HCT116 (cell line): Measurements from ENCODE around the gene USP21. TPM values are rescaled to one million over a fixed set of nuclear protein-coding genes. Genes with fewer than 3 reads are reported as not detected.

Experiments used
- ATAC-seq: fragments of 200-7000 bp; cut with Tn5 transposase; 2 replicates; pipeline ENCODE4 v1.9.1; 2020; ENCODE audit warnings: mild to moderate bottlenecking, moderate library complexity
- BruUV-seq: library from RNA; stranded (reverse); fragments of 400-500 nt; replicated peaks from 2 replicates; lab custom pipeline; 2021; lab: Mats Ljungman, UMichigan
- CTCF ChIA-PET: fragments of 300-600 bp; sonication (Branson Sonifier 250); formaldehyde crosslinking; loops from one replicate; lab custom pipeline; 2021; ENCODE audit warnings: antibody characterized with exemption; lab: Charles Lee
- POLR2A ChIA-PET: fragments of 300-600, 350-600 bp; sonication (Branson Sonifier 250); formaldehyde crosslinking; loops from one replicate; lab custom pipeline; 2021; ENCODE audit warnings: antibody characterized with exemption; lab: Charles Lee
- RAD21 ChIA-PET, 2 experiments: fragments of 300-600 bp; sonication (Branson Sonifier 250); formaldehyde crosslinking; loops; one replicate each; lab custom pipeline; 2023; ENCODE audit warnings: low total read pairs in 2 of 2; ENCODE audit not compliant: uncharacterized antibody in 2 of 2, unreplicated experiment in 2 of 2, low non-redundant PET in 1 of 2; lab: Charles Lee
- DNase-seq: peaks from one replicate; pipeline ENCODE4 v3.0.0-alpha.2; 2010; ENCODE audit warnings: low read depth, low spot score
- H2AFZ ChIP-seq: fragments of 200-600 bp; shearing (Covaris generic), sonication (generic); 2 replicates; pipeline ENCODE4 v1.6.1; 2017; ENCODE audit warnings: low read depth, mixed run types, mixed read lengths, antibody characterized with exemption, low read length; ENCODE audit not compliant: poor library complexity, severe bottlenecking
- H3K27ac ChIP-seq: 2 replicates; pipeline ENCODE4 v1.5.1; 2012; ENCODE audit warnings: low read depth, low read length
- H3K27me3 ChIP-seq: fragments of 200-600 bp; sonication (generic); 2 replicates; pipeline ENCODE4 v1.6.1; 2016; ENCODE audit warnings: mixed run types, low read length, mixed read lengths; ENCODE audit not compliant: insufficient read depth
- H3K36me3 ChIP-seq, 2 experiments: fragments of 200-500 bp in 1 of 2; fragments of 200-600 bp in 1 of 2; sonication (Bioruptor generic) in 1 of 2; sonication (generic) in 1 of 2; 2 replicates each; pipeline versions ENCODE4 v1.5.1 to v1.6.1; 2014 to 2016; ENCODE audit warnings: low read length in 2 of 2, inconsistent platforms in 1 of 2, mixed read lengths in 1 of 2, mixed run types in 1 of 2; ENCODE audit not compliant: insufficient read depth in 2 of 2, control insufficient read depth in 1 of 2
- H3K4me1 ChIP-seq, 2 experiments: fragments of 200-600 bp in 1 of 2; sonication (generic) in 1 of 2; 2 replicates each; pipeline versions ENCODE4 v1.5.1 to v1.6.1; 2012 to 2017; ENCODE audit warnings: low read length in 2 of 2, inconsistent platforms in 1 of 2, mild to moderate bottlenecking in 1 of 2, mixed read lengths in 1 of 2, mixed run types in 1 of 2, moderate library complexity in 1 of 2; ENCODE audit not compliant: insufficient read depth in 2 of 2, control insufficient read depth in 1 of 2
- H3K4me2 ChIP-seq: fragments of 200-600 bp; sonication (generic); 2 replicates; pipeline ENCODE4 v1.6.1; 2017; ENCODE audit warnings: mixed run types, low read length, mixed read lengths
- H3K4me3 ChIP-seq, 2 experiments: fragments of 200-600 bp in 1 of 2; sonication (generic) in 1 of 2; replicated peaks in 1 of 2; 2 replicates each; pipeline ENCODE4 v1.5.1; 2011 to 2016; ENCODE audit warnings: low read length in 2 of 2, control low read depth in 1 of 2, low read depth in 1 of 2, mild to moderate bottlenecking in 1 of 2, mixed read lengths in 1 of 2, mixed run types in 1 of 2
- H3K79me2 ChIP-seq: fragments of 200-600 bp; sonication (generic); 2 replicates; pipeline ENCODE4 v1.6.1; 2017; ENCODE audit warnings: mild to moderate bottlenecking, mixed run types, low read length, moderate library complexity, mixed read lengths; ENCODE audit not compliant: insufficient read depth
- H3K9ac ChIP-seq: fragments of 200-600 bp; sonication (generic); 2 replicates; pipeline ENCODE4 v1.6.1; 2016; ENCODE audit warnings: low read length, mixed read lengths
- H3K9me2 ChIP-seq: fragments of 200-600 bp; sonication (generic), shearing (Covaris generic); 2 replicates; pipeline ENCODE4 v1.6.1; 2017; ENCODE audit warnings: mixed run types, mild to moderate bottlenecking, moderate library complexity; ENCODE audit not compliant: insufficient read depth
- H3K9me3 ChIP-seq, 2 experiments: fragments of 200-500 bp in 1 of 2; fragments of 200-600 bp in 1 of 2; sonication (Bioruptor generic) in 1 of 2; sonication (generic) in 1 of 2; 2 replicates each; pipeline ENCODE4 v1.6.1; 2014 to 2017; ENCODE audit warnings: low read length in 2 of 2, mixed read lengths in 2 of 2, inconsistent platforms in 1 of 2, low read depth in 1 of 2, mild to moderate bottlenecking in 1 of 2, mixed run types in 1 of 2, moderate library complexity in 1 of 2; ENCODE audit not compliant: control insufficient read depth in 1 of 2, insufficient read depth in 1 of 2
- H4K20me1 ChIP-seq: fragments of 200-600 bp; sonication (generic), shearing (Covaris generic); 2 replicates; pipeline ENCODE4 v1.6.1; 2017; ENCODE audit warnings: mixed run types, mild to moderate bottlenecking, moderate library complexity; ENCODE audit not compliant: insufficient read depth
- POLR2A ChIP-seq: IDR thresholded peaks from 2 replicates; pipeline ENCODE4 v1.7.0; 2011; ENCODE audit warnings: borderline replicate concordance; ENCODE audit not compliant: insufficient read depth, insufficient read length; ENCODE audit errors: extremely low read depth
- POLR2AphosphoS5 ChIP-seq: IDR thresholded peaks from 2 replicates; pipeline ENCODE4 v1.6.1; 2011; ENCODE audit warnings: mild to moderate bottlenecking, low read depth, low read length, moderate library complexity
- TCF7L2 ChIP-seq: IDR thresholded peaks from 2 replicates; pipeline ENCODE4 v1.7.0; 2011; ENCODE audit warnings: borderline replicate concordance, inconsistent platforms; ENCODE audit not compliant: insufficient read depth, insufficient read length; ENCODE audit errors: extremely low read depth
- YY1 ChIP-seq: IDR thresholded peaks from 2 replicates; pipeline ENCODE4 v1.6.1; 2011; ENCODE audit warnings: low read length, low read depth, moderate library complexity, mild to moderate bottlenecking; ENCODE audit not compliant: insufficient replicate concordance; ENCODE audit errors: extremely low read depth
- ZFX ChIP-seq: fragments of 450-650 bp; IDR thresholded peaks from 2 replicates; pipeline ENCODE4 v1.6.1; 2017
- intact Hi-C: fragments of 100-400 bp; cut with micrococcal nuclease; formaldehyde crosslinking; loops from 2 replicates; pipeline ENCODE4 v1.10.0; 2022
- total RNA-seq: library from RNA; stranded (reverse); gene quantifications from one replicate; pipeline ENCODE4 v1.2.1, GENCODE V29; 2021; ENCODE audit not compliant: unreplicated experiment
- TF ChIP-seq, protein P1 (sequence below), 3 experiments: fragments of 200-600 bp in 1 of 3; sonication (generic) in 1 of 3; IDR thresholded peaks in 2 of 3; conservative IDR thresholded peaks in 1 of 3; 2 replicates each; pipeline ENCODE4 v1.5.1; 2012 to 2017; ENCODE audit warnings: low read depth in 2 of 3, low read length in 2 of 3, antibody characterized with exemption in 1 of 3, borderline replicate concordance in 1 of 3, control low read depth in 1 of 3, mild to moderate bottlenecking in 1 of 3, mixed read lengths in 1 of 3, mixed run types in 1 of 3, moderate library complexity in 1 of 3; ENCODE audit not compliant: insufficient read depth in 1 of 3

USP21 gene
- total RNA-seq, 1 experiment from 2014 or later, result 22.1 TPM

DNA sequence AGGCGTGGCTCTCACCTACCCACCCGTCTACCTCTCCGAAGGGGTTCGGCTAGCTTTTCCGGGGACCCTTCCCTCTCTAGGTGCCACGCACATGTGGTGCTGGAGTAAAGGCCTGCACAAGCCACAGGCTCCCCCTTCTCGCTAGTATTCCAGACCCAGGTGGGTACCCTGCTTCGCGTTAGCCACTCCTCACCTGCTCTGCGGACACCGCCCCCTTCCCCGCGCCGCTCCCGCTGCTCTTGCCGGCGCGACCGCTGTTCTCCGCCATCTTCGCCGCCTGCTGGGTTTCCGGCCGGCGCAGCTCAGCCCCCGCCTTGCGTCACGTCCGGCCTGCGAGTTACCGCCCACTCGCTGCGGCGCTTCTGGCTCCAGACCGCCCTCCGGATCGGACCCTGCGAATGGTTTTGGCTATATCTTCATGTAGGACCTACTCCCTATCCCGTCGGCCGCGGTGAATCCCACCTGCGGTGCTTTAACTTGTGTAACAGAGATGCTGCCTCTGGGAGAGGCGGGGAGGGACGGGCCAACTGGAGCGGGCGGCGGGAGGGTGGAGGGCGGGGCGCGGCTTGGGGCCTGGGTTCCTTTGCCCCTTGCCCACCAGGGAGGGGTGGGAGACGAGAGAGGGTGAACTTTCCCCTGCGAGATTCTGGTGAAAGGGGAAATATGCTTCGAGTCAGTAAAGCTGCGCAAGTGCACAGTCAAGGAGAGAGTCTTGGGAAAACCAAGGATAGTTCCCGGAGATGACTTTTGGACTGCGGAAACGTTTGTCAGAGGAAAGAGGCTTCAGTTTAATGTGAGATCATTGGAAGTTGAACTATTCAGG lies 41.3 kb upstream of the USP21 start, which contains the start of the genes NIT1 and PFDN2:
NIT1 (plus strand) TSS at position 347 of the 823 bp plus-strand sequence; CDS start at position 419, 72 bp downstream.
PFDN2 (minus strand) TSS at position 279 of the 823 bp plus-strand sequence; CDS start at position 268, 11 bp downstream.
- Histone ChIP-seq H3K9me3 (no peaks in the 10 kb centered on the region), H3K27me3 (no peaks in the 10 kb centered on the region), H3K27ac (peak within 1 kb of the TSS; percentile 91), H3K4me2 (peak within 1 kb of the TSS; percentile 84), H3K36me3 (peaks cover 17 to 36% of the 10 kb centered on the region in 2 experiments), H3K4me1 (peaks cover 34 to 61% of the 10 kb centered on the region in 2 experiments), H3K9me2 (no peaks in the 10 kb centered on the region), H3K4me3 (peak within 1 kb of the TSS; percentile 68 to 98), H3K79me2 (peaks cover 76% of the 10 kb centered on the region), H4K20me1 (no peaks in the 10 kb centered on the region), H3K9ac (peak within 1 kb of the TSS; percentile 97), H2AFZ (no peak within 1 kb of the TSS)
- TF ChIP-seq POLR2AphosphoS5 (peak; percentile 73), TCF7L2 (no peak), POLR2A (peak; percentile 65), YY1 (peak; percentile 95), ZFX (0 out of 2 replicates have a peak, but pooled peaks have one; percentile 34)
- TF ChIP-seq, protein P1, sequence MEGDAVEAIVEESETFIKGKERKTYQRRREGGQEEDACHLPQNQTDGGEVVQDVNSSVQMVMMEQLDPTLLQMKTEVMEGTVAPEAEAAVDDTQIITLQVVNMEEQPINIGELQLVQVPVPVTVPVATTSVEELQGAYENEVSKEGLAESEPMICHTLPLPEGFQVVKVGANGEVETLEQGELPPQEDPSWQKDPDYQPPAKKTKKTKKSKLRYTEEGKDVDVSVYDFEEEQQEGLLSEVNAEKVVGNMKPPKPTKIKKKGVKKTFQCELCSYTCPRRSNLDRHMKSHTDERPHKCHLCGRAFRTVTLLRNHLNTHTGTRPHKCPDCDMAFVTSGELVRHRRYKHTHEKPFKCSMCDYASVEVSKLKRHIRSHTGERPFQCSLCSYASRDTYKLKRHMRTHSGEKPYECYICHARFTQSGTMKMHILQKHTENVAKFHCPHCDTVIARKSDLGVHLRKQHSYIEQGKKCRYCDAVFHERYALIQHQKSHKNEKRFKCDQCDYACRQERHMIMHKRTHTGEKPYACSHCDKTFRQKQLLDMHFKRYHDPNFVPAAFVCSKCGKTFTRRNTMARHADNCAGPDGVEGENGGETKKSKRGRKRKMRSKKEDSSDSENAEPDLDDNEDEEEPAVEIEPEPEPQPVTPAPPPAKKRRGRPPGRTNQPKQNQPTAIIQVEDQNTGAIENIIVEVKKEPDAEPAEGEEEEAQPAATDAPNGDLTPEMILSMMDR (IDR thresholded peaks at IDR 0.05 in 2 of 3, conservative IDR thresholded peaks at IDR 0.05 in 1 of 3; ENCODE audit: borderline replicate concordance in 1 of 3, insufficient read depth in 1 of 3, low read depth in 2 of 3, low read length in 2 of 3), result no peak
- ChIA-PET POLR2A (interaction anchor here (0.7 to 2.7 kb wide), 12 partner anchors 10 to 95 kb away, joined by 3 to 16 read pairs (median 4); partner anchors contain the start of genes DEDD, PPOX, UFC1 and USF1), RAD21 (interaction anchor here in 1 of 2 experiments (1.2 kb wide), 1 partner anchor 15 kb away, joined by 3 read pairs; the partner anchor contains the start of gene DEDD), CTCF (interaction anchor here (1.0 kb wide), 1 partner anchor 15 kb away, joined by 3 read pairs; the partner anchor contains the start of gene DEDD)
- BruUV-seq, result no TSS peak
- peak; percentile 69 for ATAC-seq
- intact Hi-C loops, result loop anchor here (1.0 to 5.0 kb wide), 5 partner anchors 15 to 264 kb away; partner anchors contain the start of genes DEDD, F11R and USF1
- DNase-seq, result peak; percentile 77
